ENCODE measurements around the gene CAMK1.
A peak's percentile ranks its signal among the peaks of the same experiment; 100 is the strongest.

- TF ChIP-seq GTF2E2 (tag; IDR thresholded peaks at IDR 0.05) (no peak), REST (IDR thresholded peaks at IDR 0.05; ENCODE audit: borderline replicate concordance) (no peak), REST (CRISPR knock-in tag; IDR thresholded peaks at IDR 0.05; ENCODE audit: low read depth) (no peak), ZFP1 (CRISPR knock-in tag; IDR thresholded peaks at IDR 0.05) (no peak), RAD21 (CRISPR knock-in tag; conservative IDR thresholded peaks at IDR 0.05 in 1 of 2, IDR thresholded peaks at IDR 0.05 in 1 of 2) (no peak), ZNF165 (CRISPR knock-in tag; IDR thresholded peaks at IDR 0.05; ENCODE audit: borderline replicate concordance) (no peak), CTCF (IDR thresholded peaks at IDR 0.05 in 2 of 3, conservative IDR thresholded peaks at IDR 0.05 in 1 of 3; ENCODE audit: insufficient read depth in 2 of 3, low read depth in 1 of 3, low read length in 3 of 3) (no peak), HBP1 (CRISPR knock-in tag; IDR thresholded peaks at IDR 0.05) (no peak), CBFB (CRISPR knock-in tag; IDR thresholded peaks at IDR 0.05) (no peak), SPI1 (IDR thresholded peaks at IDR 0.05; ENCODE audit: borderline replicate concordance, low read depth, low read length) (peak; percentile 74; the same call in 1 of the 2 replicates), NFYB (IDR thresholded peaks at IDR 0.05; ENCODE audit: extremely low read depth, insufficient read length) (no peak), CSDE1 (IDR thresholded peaks at IDR 0.05) (no peak)
These were observed 10.1 kb upstream of the CAMK1 start for GRCh38 chr3:9779721-9780457.
